Purkinje cell (primary cell): Measurements from ENCODE around the gene OSBP2. TPM values are rescaled to one million over a fixed set of nuclear protein-coding genes. Genes with fewer than 3 reads are reported as not detected.

Experiments used
- polyA plus RNA-seq: library from polyadenylated mRNA; unstranded; fragments of >200 nt; fragmentation: Nextera tagmentation; gene quantifications from 2 replicates; pipeline ENCODE4 v1.2.1, GENCODE V29; 2014

The OSBP2 gene
- polyA plus RNA-seq: 9.6 and 13.5 TPM in 2 replicates

GRCh38 chr22:30694640-30695350, at the start of gene OSBP2:
TSS of gene OSBP2 (plus strand) at chr22:30694874. CDS start at chr22:30694910, 36 bp downstream.

GRCh38 chr22:30667494-30668385, 26.9 kb upstream of the OSBP2 start, which contains the start of gene DUSP18:
TSS of gene DUSP18 (minus strand) at chr22:30667875. CDS start at chr22:30664003, 3,872 bp downstream.

Other genes with a start within 250 kb of the OSBP2 start
- gene SEC14L3, start 222.9 kb upstream of the OSBP2 start, polyA plus RNA-seq: not detected in 2 replicates
- gene SEC14L4, start 189.2 kb upstream of the OSBP2 start, polyA plus RNA-seq: not detected in 2 replicates
- 0.90 and 1.4 TPM in 2 replicates for gene SEC14L6, start 148.1 kb upstream of the OSBP2 start, polyA plus RNA-seq
- 0.15 TPM in 1 of 2 replicates, not detected in the other for gene GAL3ST1, start 120.2 kb upstream of the OSBP2 start, polyA plus RNA-seq
- 7.2 and 10.3 TPM in 2 replicates for gene PES1, start 103.0 kb upstream of the OSBP2 start, polyA plus RNA-seq
- 1.4 and 5.3 TPM in 2 replicates for gene TCN2, start 87.7 kb upstream of the OSBP2 start, polyA plus RNA-seq
- gene SLC35E4, start 59.1 kb upstream of the OSBP2 start, polyA plus RNA-seq: 3.1 and 3.6 TPM in 2 replicates
- gene DUSP18, start 27.0 kb upstream of the OSBP2 start, polyA plus RNA-seq: 5.0 and 8.8 TPM in 2 replicates